Activated T-cell treated with anti-CD3 and anti-CD28 coated beads, Interleukin-2, amount 50 U/mL, for 4 hours (primary cell): ENCODE results near the gene JPH3. TPM values are rescaled to one million over a fixed set of nuclear protein-coding genes. Genes with fewer than 3 reads are reported as not detected.
A peak's percentile ranks its signal among the peaks of the same experiment; 100 is the strongest.

Experiments
- ATAC-seq, 2 donors: fragments of 200-7000 bp; cut with Tn5 transposase; one replicate each; pipeline ENCODE4 v1.10.0; 2021
- DNase-seq: peaks from one replicate; pipeline ENCODE4 v3.0.0-alpha.2; 2020
- H3K27me3 Mint-ChIP-seq: one replicate; pipeline ENCODE4 v1.8.0; 2021; ENCODE audit warnings: low read depth, mixed read lengths
- H3K36me3 Mint-ChIP-seq: one replicate; pipeline ENCODE4 v1.8.0; 2022; ENCODE audit warnings: mixed read lengths; ENCODE audit not compliant: insufficient read depth
- H3K4me1 Mint-ChIP-seq: one replicate; pipeline ENCODE4 v1.8.0; 2021; ENCODE audit warnings: low read depth, mixed read lengths
- H3K4me3 Mint-ChIP-seq: one replicate; pipeline ENCODE4 v1.8.0; 2021; ENCODE audit warnings: mild to moderate bottlenecking, moderate library complexity, mixed read lengths
- H3K9me3 Mint-ChIP-seq: one replicate; pipeline ENCODE4 v1.8.0; 2021; ENCODE audit warnings: mixed read lengths
- total RNA-seq, 3 donors: library from RNA; stranded (reverse); gene quantifications; one replicate each; pipeline ENCODE4 v1.2.1, GENCODE V29; 2021

Gene JPH3
- total RNA-seq, 3 donors from 2014 or later = not detected

- ATAC-seq (no peak), DNase-seq (no peak)
- H3K4me3 Mint-ChIP-seq = no peak overlapping the region
- H3K9me3 Mint-ChIP-seq = no peaks in the 10 kb centered on the region
- peaks cover 7% of the 10 kb centered on the region for H3K4me1 Mint-ChIP-seq
- peaks cover 42% of the 10 kb centered on the region for H3K36me3 Mint-ChIP-seq
- H3K27me3 Mint-ChIP-seq = no peaks in the 10 kb centered on the region
Observed at GRCh38 chr16:87744750-87745514, 142.6 kb downstream of the JPH3 start.

GRCh38 chr16:87746178-87746577 lies 143.9 kb downstream of the JPH3 start:
- no peak for DNase-seq
- Mint-ChIP-seq H3K36me3 (peaks cover 44% of the 10 kb centered on the region), H3K27me3 (no peaks in the 10 kb centered on the region), H3K4me1 (peaks cover 4% of the 10 kb centered on the region), H3K4me3 (peak overlapping the region; percentile 19), H3K9me3 (no peaks in the 10 kb centered on the region)
- no peak for ATAC-seq

Other genes with a start within 250 kb of the JPH3 start
- gene FBXO31, start 218.7 kb upstream of the JPH3 start, total RNA-seq = 10 to 100 TPM; 53.0 to 58.1 (median 55.5) TPM
- gene MAP1LC3B, start 210.2 kb upstream of the JPH3 start, total RNA-seq = 10 to 100 TPM; 31.5 to 43.2 (median 31.6) TPM
- 10 to 100 TPM; 14.7 to 18.0 (median 15.9) TPM for gene ZCCHC14, start 109.5 kb upstream of the JPH3 start, total RNA-seq
- gene KLHDC4, start 163.5 kb downstream of the JPH3 start, total RNA-seq = 10 to 100 TPM; 71.6 to 78.1 (median 76.0) TPM